ENCODE measurements around the gene FPGS. TPM values are rescaled to one million over a fixed set of nuclear protein-coding genes. Genes with fewer than 3 reads are reported as not detected.
A peak's percentile ranks its signal among the peaks of the same experiment; 100 is the strongest.
"Not testable (repeated sequence)": the region's sequence is repeated elsewhere in the genome, so short reads cannot be mapped to it uniquely, and the experiment has no call there.

Gene FPGS
- total and polyA plus RNA-seq, 8 donors: 29.1 to 235 (median 70.4) TPM

DNA sequence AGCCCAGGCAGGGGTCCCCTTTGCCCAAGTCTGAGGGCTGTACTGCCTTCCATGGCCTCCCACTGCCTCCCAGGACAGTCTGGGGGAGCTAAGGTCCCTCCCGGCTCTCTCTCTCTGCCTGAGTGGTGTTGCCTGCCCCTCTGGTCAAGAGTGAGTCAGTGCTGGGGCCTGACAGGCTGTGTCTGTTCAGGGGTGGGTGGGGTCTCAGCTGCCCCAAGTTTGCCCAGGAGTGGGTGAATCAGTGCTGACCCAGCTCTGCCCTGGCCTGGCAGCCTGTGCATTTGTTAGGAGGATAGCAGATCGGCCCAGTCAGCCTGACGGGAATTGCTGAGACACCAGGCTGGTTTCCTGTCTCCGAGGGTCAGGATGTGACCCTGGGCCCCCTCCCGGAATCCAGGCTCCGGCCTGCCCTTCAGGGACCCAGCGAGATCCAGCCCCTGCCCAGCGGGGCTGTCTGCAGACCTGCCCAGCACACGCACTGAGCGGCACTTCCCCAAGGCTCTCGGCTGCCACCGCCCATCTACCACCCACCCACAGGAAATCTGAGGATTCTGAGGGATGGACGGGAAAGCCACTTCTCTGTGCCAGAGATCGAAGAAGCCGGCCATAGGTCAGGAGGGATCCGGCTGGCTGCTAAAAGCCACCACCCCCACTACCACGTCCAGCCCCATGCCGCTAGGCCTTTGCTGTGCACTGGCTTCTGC is 35.8 kb downstream of the FPGS start:
- no peak for TF ChIP-seq POLR2A (IDR thresholded peaks at IDR 0.05)
- peak; percentile 60 for TF ChIP-seq EP300 (IDR thresholded peaks at IDR 0.05)
- TF ChIP-seq, protein P1, sequence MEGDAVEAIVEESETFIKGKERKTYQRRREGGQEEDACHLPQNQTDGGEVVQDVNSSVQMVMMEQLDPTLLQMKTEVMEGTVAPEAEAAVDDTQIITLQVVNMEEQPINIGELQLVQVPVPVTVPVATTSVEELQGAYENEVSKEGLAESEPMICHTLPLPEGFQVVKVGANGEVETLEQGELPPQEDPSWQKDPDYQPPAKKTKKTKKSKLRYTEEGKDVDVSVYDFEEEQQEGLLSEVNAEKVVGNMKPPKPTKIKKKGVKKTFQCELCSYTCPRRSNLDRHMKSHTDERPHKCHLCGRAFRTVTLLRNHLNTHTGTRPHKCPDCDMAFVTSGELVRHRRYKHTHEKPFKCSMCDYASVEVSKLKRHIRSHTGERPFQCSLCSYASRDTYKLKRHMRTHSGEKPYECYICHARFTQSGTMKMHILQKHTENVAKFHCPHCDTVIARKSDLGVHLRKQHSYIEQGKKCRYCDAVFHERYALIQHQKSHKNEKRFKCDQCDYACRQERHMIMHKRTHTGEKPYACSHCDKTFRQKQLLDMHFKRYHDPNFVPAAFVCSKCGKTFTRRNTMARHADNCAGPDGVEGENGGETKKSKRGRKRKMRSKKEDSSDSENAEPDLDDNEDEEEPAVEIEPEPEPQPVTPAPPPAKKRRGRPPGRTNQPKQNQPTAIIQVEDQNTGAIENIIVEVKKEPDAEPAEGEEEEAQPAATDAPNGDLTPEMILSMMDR (IDR thresholded peaks at IDR 0.05): no peak
- TF ChIP-seq POLR2AphosphoS5 (IDR thresholded peaks at IDR 0.05): peak in 2 of 3 donors; percentile 35 to 52
- Histone ChIP-seq H3K27ac (peak overlapping the region; percentile 74 to 89 (median 86)), H3K9me3 (no peaks in the 10 kb centered on the region), H3K4me3 (no peak overlapping the region), H3K27me3 (no peaks in the 10 kb centered on the region), H3K36me3 (peaks cover 0 to 23% (median 13%) of the 10 kb centered on the region in 4 donors), H3K4me1 (peaks cover 21 to 63% (median 34%) of the 10 kb centered on the region in 4 donors)
- intact Hi-C loops (cut with DNase I; ENCODE audit: low total_unique reads): no loop called here
- 51 to 74% (median 62%) methylated on average over 17 to 18 of the region's 18 CpGs for WGBS, 5 donors
- DNase-seq: peak; percentile 44 to 62

DNA sequence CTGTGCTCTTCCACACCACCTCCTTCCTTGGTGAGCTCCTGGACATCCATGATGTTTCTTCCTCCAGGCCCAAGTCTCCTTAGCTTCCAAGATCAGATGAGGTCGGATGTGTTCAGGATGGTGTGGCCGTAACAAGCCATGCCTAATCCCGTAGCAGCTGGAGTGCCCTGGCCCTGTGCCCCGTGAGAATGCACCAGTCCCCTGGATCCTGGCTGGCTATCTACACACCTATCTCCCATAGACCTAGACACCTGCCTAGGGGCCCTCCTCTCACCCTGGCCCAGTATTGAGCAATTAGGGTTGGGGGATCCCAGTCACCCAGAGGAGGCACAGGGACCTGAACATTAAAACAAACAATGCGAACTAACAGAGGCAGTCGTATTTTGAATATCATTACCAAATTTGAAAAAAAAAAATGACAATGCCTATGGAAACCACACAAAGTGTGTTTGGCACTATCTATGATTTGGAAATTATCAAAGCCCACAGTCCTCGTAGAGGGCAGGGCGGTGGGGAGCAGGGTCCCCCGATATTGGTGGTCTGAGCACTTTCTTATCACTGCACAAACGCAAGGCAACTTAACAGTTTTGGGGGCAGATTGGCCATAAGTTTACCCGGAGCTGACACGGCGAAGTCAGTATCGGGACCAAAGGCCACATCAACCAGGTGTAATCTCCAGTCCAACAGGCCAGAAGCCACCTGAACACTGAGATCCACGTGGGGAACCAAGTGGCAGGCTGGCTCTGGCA is 38.6 kb downstream of the FPGS start:
- no peak for TF ChIP-seq EP300 (IDR thresholded peaks at IDR 0.05)
- no peak for TF ChIP-seq POLR2A (IDR thresholded peaks at IDR 0.05)
- no peak for TF ChIP-seq POLR2AphosphoS5 (IDR thresholded peaks at IDR 0.05)
- TF ChIP-seq, protein P1 (IDR thresholded peaks at IDR 0.05): no peak
- Histone ChIP-seq H3K4me1 (peaks cover 13 to 42% (median 25%) of the 10 kb centered on the region in 4 donors), H3K27ac (peak overlapping the region in 4 of 5 donors; percentile 29 to 86 (median 52)), H3K9me3 (no peaks in the 10 kb centered on the region), H3K27me3 (no peaks in the 10 kb centered on the region), H3K4me3 (no peak overlapping the region), H3K36me3 (peaks cover 0 to 23% (median 13%) of the 10 kb centered on the region in 4 donors)
- intact Hi-C loops (cut with DNase I; ENCODE audit: low total_unique reads): no loop called here
- DNase-seq: no peak
- 79 to 82% (median 80%) methylated on average over 15 of the region's 15 CpGs for WGBS, 5 donors

DNA sequence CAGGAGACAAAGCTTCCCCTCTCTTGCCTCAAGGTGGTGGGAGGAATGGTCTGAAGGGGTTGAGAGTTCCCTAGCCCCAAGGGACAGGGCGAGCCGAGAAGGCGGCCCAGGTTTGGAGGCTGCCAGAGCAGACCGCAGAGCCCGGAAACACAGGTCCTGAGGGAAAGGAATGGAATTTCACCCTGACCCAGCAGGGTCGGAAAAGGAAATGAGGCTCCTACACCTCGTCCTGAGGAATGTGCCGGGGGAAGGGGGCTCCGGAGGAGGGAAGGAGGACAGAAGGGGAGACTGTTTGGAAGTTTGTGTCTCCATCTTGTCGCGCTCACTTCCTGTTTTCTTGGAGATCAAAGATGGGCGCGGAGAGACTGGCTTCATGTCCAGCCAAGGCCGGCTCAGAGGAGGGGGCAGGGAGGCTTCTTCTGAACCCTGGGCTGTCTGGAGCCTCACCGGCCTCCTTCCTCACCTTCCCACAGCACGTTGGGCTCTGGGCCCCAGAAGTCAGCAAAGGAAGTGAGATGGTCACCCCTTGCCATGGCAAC is 42.2 kb downstream of the FPGS start:
- Histone ChIP-seq H3K9me3 (peaks cover 0 to 14% (median 8%) of the 10 kb centered on the region in 4 donors), H3K36me3 (peaks cover 0 to 23% (median 13%) of the 10 kb centered on the region in 4 donors), H3K27ac (peak overlapping the region; percentile 33 to 76 (median 66)), H3K4me1 (peaks cover 0 to 21% (median 6%) of the 10 kb centered on the region in 4 donors), H3K27me3 (no peaks in the 10 kb centered on the region), H3K4me3 (no peak overlapping the region)
- no peak for DNase-seq
- intact Hi-C loops (cut with DNase I; ENCODE audit: low total_unique reads): no loop called here
- peak in 1 of 3 donors; percentile 49 for TF ChIP-seq POLR2AphosphoS5 (IDR thresholded peaks at IDR 0.05)
- TF ChIP-seq, protein P1 (IDR thresholded peaks at IDR 0.05): no peak
- WGBS, 5 donors: 69 to 83% (median 75%) methylated on average over 16 of the region's 16 CpGs

DNA sequence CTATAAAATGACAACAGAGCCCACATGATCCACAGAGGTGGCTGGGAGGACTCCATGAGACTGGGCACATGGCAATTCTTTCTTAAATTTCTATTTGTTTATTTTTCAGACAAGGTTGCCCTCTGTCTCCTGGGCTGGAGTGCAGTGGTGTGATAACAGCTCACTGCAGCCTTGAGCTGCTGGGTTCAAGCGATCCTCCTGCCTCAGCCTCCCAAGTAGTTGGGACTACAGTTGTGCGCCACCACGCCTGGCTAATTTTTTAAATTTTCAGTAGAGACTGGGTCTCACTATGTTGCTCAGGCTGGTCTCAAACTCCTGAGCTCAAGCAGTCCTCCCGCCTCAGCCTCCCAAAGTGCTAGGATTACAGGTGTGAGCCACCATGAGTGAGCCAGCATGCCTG is 42.9 kb downstream of the FPGS start:
- peaks cover 0 to 15% (median 6%) of the 10 kb centered on the region in 4 donors for H3K4me1 ChIP-seq
- peak overlapping the region in 4 of 5 donors; percentile 63 to 76 (median 68) for H3K27ac ChIP-seq
- H3K27me3 ChIP-seq; intact Hi-C loops (cut with DNase I; ENCODE audit: low total_unique reads); DNase-seq; H3K4me3 ChIP-seq: not testable (repeated sequence)
- 94 to 99% (median 97%) methylated on average over 4 of the region's 4 CpGs for WGBS, 5 donors
- peaks cover 0 to 23% (median 10%) of the 10 kb centered on the region in 4 donors for H3K36me3 ChIP-seq
- H3K9me3 ChIP-seq: peaks cover 0 to 14% (median 10%) of the 10 kb centered on the region in 4 donors

All from stomach (tissue), 9 donors.